HG03039 (cell line): ENCODE measurements around the gene TBC1D3.
"Not testable (repeated sequence)": the region's sequence is repeated elsewhere in the genome, so short reads cannot be mapped to it uniquely, and the experiment has no call there.

Experiments
- ATAC-seq: cut with Tn5 transposase; IDR thresholded peaks from one replicate; pipeline ENCODE4 v1.9.1; 2021; ENCODE audit warnings: mild to moderate bottlenecking, moderate library complexity; ENCODE audit not compliant: unreplicated experiment

The TBC1D3 gene

GRCh38 chr17:38192455-38192854 is at the start of gene TBC1D3:
Gene TBC1D3, minus strand, starts transcription at chr17:38192555. Its CDS starts 1,526 bp downstream, at chr17:38191029.
- ATAC-seq: not testable (repeated sequence)

- ATAC-seq: not testable (repeated sequence)
Observed at GRCh38 chr17:38232790-38233189, 40.4 kb upstream of the TBC1D3 start.

GRCh38 chr17:38225844-38226495 is 33.6 kb upstream of the TBC1D3 start:
- not testable (repeated sequence) for ATAC-seq

- not testable (repeated sequence) for ATAC-seq
Observed at GRCh38 chr17:38220867-38221266, 28.5 kb upstream of the TBC1D3 start.

- ATAC-seq: not testable (repeated sequence)
Observed at GRCh38 chr17:38200271-38200670, 7.9 kb upstream of the TBC1D3 start.

GRCh38 chr17:38134860-38135259 is 57.5 kb downstream of the TBC1D3 start:
- ATAC-seq: not testable (repeated sequence)
